Testis (tissue), 3 donors: Measurements from ENCODE around the gene PNPLA2. TPM values are rescaled to one million over a fixed set of nuclear protein-coding genes. Genes with fewer than 3 reads are reported as not detected.

ENCODE experiments used
- DNase-seq: peaks from one replicate; pipeline ENCODE4 v3.0.0-alpha.2; 2019
- H3K27ac ChIP-seq, 2 donors: fragments of 200-600 bp; sonication (generic); one replicate each; pipeline ENCODE4 v1.5.1; 2019
- H3K27me3 ChIP-seq: fragments of 200-600 bp; sonication (generic); one replicate; pipeline ENCODE4 v1.5.1; 2019
- H3K36me3 ChIP-seq: fragments of 200-600 bp; sonication (generic); one replicate; pipeline ENCODE4 v1.5.1; 2017; ENCODE audit warnings: low read depth; ENCODE audit errors: missing control alignments
- H3K4me1 ChIP-seq: fragments of 200-600 bp; sonication (generic); one replicate; pipeline ENCODE4 v1.5.1; 2019
- H3K4me3 ChIP-seq, 2 donors: fragments of 200-600 bp; sonication (generic); one replicate each; pipeline ENCODE4 v1.5.1; 2017 to 2019
- H3K9me3 ChIP-seq: fragments of 200-600 bp; sonication (generic); one replicate; pipeline ENCODE4 v1.5.1; 2017
- CTCF ChIP-seq, 3 experiments: fragments of 450-650 bp in 2 of 3; fragments of 200-600 bp in 1 of 3; sonication (generic) in 1 of 3; IDR thresholded peaks; one replicate each; pipeline ENCODE4 v1.5.1; 2016 to 2019; ENCODE audit warnings: antibody characterized with exemption in 3 of 3, mild to moderate bottlenecking in 2 of 3, moderate library complexity in 1 of 3
- POLR2A ChIP-seq: fragments of 450-650 bp; IDR thresholded peaks from one replicate; pipeline ENCODE4 v1.6.1; 2017; ENCODE audit warnings: antibody characterized with exemption, mild to moderate bottlenecking, moderate library complexity
- WGBS, 2 donors: methylation state at CpG; one replicate each; pipeline ENCODE4 v1.1.5; 2018; 5-methylcytosine and 5-hydroxymethylcytosine counted together
- intact Hi-C: fragments of 100-400 bp; cut with DNase I; formaldehyde crosslinking; loops from one replicate; pipeline ENCODE4 v1.15.1; 2023; ENCODE audit warnings: low total_unique reads
- polyA plus RNA-seq: library from polyadenylated mRNA; stranded (reverse); fragments of 350-450 nt; fragmentation: Illumina TruSeq; extraction: RNeasy Lipid Tissue Mini Kit (QIAGEN cat#74804); gene quantifications from one replicate; pipeline ENCODE4 v1.2.3, GENCODE V29; 2014; ENCODE audit warnings: low read depth, low replicate concordance; ENCODE audit not compliant: insufficient read depth
- total RNA-seq, 2 donors: library from RNA; depleted of rRNA; stranded (reverse); fragments of >200 nt; gene quantifications; one replicate each; pipeline ENCODE4 v1.2.3, GENCODE V29; 2016

The PNPLA2 gene
- total and polyA plus RNA-seq, 3 donors from 2014 or later = 86.7 to 108 (median 96.7) TPM

GRCh38 chr11:823441-824291 is 5.0 kb downstream of the PNPLA2 start:
- H3K27ac ChIP-seq = no peak overlapping the region
- H3K4me1 ChIP-seq = peaks cover 25% of the 10 kb centered on the region
- H3K4me3 ChIP-seq = no peak overlapping the region
- WGBS, 2 donors = 57 to 67% methylated on average over 24 to 38 of the region's 53 CpGs
- no peaks in the 10 kb centered on the region for H3K27me3 ChIP-seq
- no peaks in the 10 kb centered on the region for H3K9me3 ChIP-seq
- no peak for TF ChIP-seq POLR2A
- TF ChIP-seq CTCF (IDR thresholded peaks at IDR 0.05) = no peak
- no peak for DNase-seq
- H3K36me3 ChIP-seq = no peaks in the 10 kb centered on the region
- intact Hi-C loops = no loop called here

GRCh38 chr11:824292-824880 is 5.7 kb downstream of the PNPLA2 start:
- no peak overlapping the region for H3K27ac ChIP-seq
- TF ChIP-seq POLR2A (no peak), CTCF (IDR thresholded peaks at IDR 0.05) (no peak)
- DNase-seq = no peak
- intact Hi-C loops = no loop called here
- WGBS, 2 donors = 50 to 69% methylated on average over 2 to 59 of the region's 59 CpGs
- no peaks in the 10 kb centered on the region for H3K36me3 ChIP-seq
- no peak overlapping the region for H3K4me3 ChIP-seq
- peaks cover 24% of the 10 kb centered on the region for H3K4me1 ChIP-seq
- no peaks in the 10 kb centered on the region for H3K9me3 ChIP-seq
- H3K27me3 ChIP-seq = no peaks in the 10 kb centered on the region

GRCh38 chr11:824942-825341 is 6.2 kb downstream of the PNPLA2 start:
- Histone ChIP-seq H3K9me3 (no peaks in the 10 kb centered on the region), H3K27ac (no peak overlapping the region), H3K4me1 (peaks cover 30% of the 10 kb centered on the region), H3K27me3 (no peaks in the 10 kb centered on the region), H3K4me3 (no peak overlapping the region), H3K36me3 (no peaks in the 10 kb centered on the region)
- TF ChIP-seq POLR2A (no peak), CTCF (IDR thresholded peaks at IDR 0.05) (no peak)
- 54 to 63% methylated on average over 8 to 11 of the region's 11 CpGs for WGBS, 2 donors
- DNase-seq = no peak
- intact Hi-C loops = no loop called here

GRCh38 chr11:825366-826226 is 6.9 kb downstream of the PNPLA2 start:
- H3K4me1 ChIP-seq = peaks cover 33% of the 10 kb centered on the region
- no peak overlapping the region for H3K4me3 ChIP-seq
- no peaks in the 10 kb centered on the region for H3K9me3 ChIP-seq
- no peak overlapping the region for H3K27ac ChIP-seq
- intact Hi-C loops = no loop called here
- H3K27me3 ChIP-seq = no peaks in the 10 kb centered on the region
- TF ChIP-seq CTCF (IDR thresholded peaks at IDR 0.05) (no peak), POLR2A (no peak)
- 81 to 83% methylated on average over 8 to 12 of the region's 12 CpGs for WGBS, 2 donors
- no peaks in the 10 kb centered on the region for H3K36me3 ChIP-seq
- no peak for DNase-seq
